Activated naive CD4-positive, alpha-beta T cell treated with anti-CD3 and anti-CD28 coated beads for 36 hours (primary cell): Measurements from ENCODE around the gene DGAT2. TPM values are rescaled to one million over a fixed set of nuclear protein-coding genes. Genes with fewer than 3 reads are reported as not detected.
A peak's percentile ranks its signal among the peaks of the same experiment; 100 is the strongest.

ENCODE experiments used
- CTCF ChIA-PET: fragments of 350-600 bp; sonication (Branson Sonifier 250); formaldehyde crosslinking; loops from one replicate; lab custom pipeline; 2021; ENCODE audit warnings: antibody characterized with exemption; lab: Charles Lee
- DNase-seq: peaks from one replicate; pipeline ENCODE4 v3.0.0-alpha.2; 2020
- H3K27ac Mint-ChIP-seq: one replicate; pipeline ENCODE4 v1.8.0; 2021; ENCODE audit warnings: mild to moderate bottlenecking, mixed read lengths
- H3K27me3 Mint-ChIP-seq: one replicate; pipeline ENCODE4 v1.8.0; 2021; ENCODE audit warnings: low read depth, mixed read lengths
- H3K36me3 Mint-ChIP-seq: one replicate; pipeline ENCODE4 v1.8.0; 2021; ENCODE audit warnings: low read depth, mixed read lengths
- H3K4me1 Mint-ChIP-seq: one replicate; pipeline ENCODE4 v1.8.0; 2021; ENCODE audit warnings: low read depth, mixed read lengths
- H3K4me3 Mint-ChIP-seq: one replicate; pipeline ENCODE4 v1.8.0; 2021; ENCODE audit warnings: mild to moderate bottlenecking, moderate library complexity, mixed read lengths
- H3K9me3 Mint-ChIP-seq: one replicate; pipeline ENCODE4 v1.8.0; 2021; ENCODE audit warnings: mixed read lengths
- intact Hi-C: fragments of 100-400 bp; cut with micrococcal nuclease; formaldehyde crosslinking; loops from one replicate; pipeline ENCODE4 v1.15.1; 2023
- total RNA-seq, 2 experiments: library from RNA; stranded (reverse); gene quantifications; one replicate each; pipeline ENCODE4 v1.2.3, GENCODE V29; 2021

DGAT2 gene
- total RNA-seq, 2 experiments from 2014 or later: 3.4 to 4.2 TPM

DNA sequence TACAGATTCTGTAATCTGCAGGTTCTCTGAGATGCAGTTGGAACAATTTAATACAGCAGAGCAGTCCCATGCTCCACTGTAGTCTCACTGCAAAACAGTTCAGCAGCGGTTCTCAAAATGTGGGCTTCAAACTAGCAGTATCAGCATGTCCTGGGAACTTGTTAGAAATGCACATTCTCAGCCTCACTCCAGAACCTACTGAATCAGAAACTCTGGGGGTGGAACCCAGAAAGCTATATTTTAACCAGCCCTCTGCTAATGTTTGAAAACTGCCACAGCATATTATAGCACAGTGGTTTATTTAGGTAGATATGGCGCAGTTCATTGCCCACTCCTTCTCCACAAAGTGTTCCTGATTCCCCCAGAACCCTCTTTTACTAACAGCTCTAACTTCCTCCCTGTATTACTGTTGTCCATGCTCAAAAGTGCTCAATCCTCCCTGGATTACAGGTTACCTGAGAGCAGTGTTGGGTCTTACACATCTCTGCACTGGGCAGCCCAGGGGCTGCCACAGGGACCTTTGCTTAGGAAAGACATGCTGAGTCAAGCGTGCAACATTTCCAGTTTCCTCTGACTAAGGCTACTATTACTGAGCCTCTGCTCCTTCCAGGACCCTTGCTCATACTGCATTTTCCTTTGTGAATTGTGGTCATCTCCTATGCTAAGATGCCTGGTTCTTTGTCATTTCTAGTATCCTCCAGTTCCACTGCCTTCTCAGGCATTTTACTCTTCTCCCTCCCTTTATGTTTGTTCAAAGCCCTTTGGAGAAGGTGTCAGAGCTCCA lies 7.7 kb upstream of the DGAT2 start:
- H3K4me3 Mint-ChIP-seq: no peak overlapping the region
- CTCF ChIA-PET: no interaction called here
- no peaks in the 10 kb centered on the region for H3K4me1 Mint-ChIP-seq
- H3K36me3 Mint-ChIP-seq: no peaks in the 10 kb centered on the region
- no peak overlapping the region for H3K27ac Mint-ChIP-seq
- no peaks in the 10 kb centered on the region for H3K27me3 Mint-ChIP-seq
- no peaks in the 10 kb centered on the region for H3K9me3 Mint-ChIP-seq
- intact Hi-C loops: no loop called here
- DNase-seq: no peak

DNA sequence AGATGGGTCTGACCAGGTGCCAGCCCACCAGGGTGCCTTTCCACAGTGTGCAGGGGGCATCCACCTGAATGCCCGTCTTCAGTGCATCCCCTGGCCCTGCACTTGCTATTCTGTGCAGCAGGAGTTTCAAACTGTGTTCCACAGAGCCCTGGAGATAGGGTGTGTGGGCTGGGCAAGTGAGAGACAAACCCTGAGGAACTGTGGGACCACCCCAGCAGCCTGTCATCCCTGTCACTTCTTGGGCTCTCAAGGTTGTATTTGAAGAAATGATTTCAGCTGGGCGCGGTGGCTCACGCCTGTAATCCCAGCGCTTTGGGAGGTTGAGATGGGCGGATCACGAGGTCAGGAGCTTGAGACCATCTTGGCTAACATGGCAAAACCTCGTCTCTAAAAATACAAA lies 6.4 kb upstream of the DGAT2 start:
- Mint-ChIP-seq H3K4me3 (no peak overlapping the region), H3K27ac (no peak overlapping the region), H3K36me3 (no peaks in the 10 kb centered on the region), H3K27me3 (no peaks in the 10 kb centered on the region), H3K4me1 (peaks cover 10% of the 10 kb centered on the region), H3K9me3 (no peaks in the 10 kb centered on the region)
- DNase-seq: no peak
- intact Hi-C loops: no loop called here
- CTCF ChIA-PET: interaction anchor here (0.7 kb wide), 1 partner anchor 101 kb away, joined by 4 read pairs; no protein-coding TSS in a partner anchor

DNA sequence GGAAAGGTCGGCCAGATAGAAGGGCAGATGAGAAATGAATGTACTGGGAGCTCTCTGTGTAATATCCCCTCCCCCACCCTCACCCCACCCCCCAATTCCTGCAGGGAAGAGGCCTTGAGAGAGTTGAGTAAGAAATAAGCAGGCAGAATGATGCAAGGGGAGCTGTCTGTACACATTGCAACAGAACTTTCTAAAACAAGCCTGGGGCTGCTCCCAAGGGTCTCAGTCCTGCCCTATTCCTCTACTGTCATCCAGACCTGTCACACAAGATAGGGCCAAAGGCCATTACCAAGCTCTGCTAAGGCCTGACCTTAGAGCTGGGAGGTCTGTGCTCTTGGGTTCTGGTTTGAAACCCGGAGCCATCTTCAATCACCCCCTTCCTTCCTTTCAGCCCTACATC lies 5.7 kb upstream of the DGAT2 start:
- Mint-ChIP-seq H3K27me3 (no peaks in the 10 kb centered on the region), H3K9me3 (no peaks in the 10 kb centered on the region), H3K27ac (no peak overlapping the region), H3K36me3 (no peaks in the 10 kb centered on the region), H3K4me3 (no peak overlapping the region), H3K4me1 (peaks cover 14% of the 10 kb centered on the region)
- no peak for DNase-seq
- CTCF ChIA-PET: interaction anchor here (0.7 kb wide), 1 partner anchor 100 kb away, joined by 4 read pairs; no protein-coding TSS in a partner anchor
- intact Hi-C loops: no loop called here

DNA sequence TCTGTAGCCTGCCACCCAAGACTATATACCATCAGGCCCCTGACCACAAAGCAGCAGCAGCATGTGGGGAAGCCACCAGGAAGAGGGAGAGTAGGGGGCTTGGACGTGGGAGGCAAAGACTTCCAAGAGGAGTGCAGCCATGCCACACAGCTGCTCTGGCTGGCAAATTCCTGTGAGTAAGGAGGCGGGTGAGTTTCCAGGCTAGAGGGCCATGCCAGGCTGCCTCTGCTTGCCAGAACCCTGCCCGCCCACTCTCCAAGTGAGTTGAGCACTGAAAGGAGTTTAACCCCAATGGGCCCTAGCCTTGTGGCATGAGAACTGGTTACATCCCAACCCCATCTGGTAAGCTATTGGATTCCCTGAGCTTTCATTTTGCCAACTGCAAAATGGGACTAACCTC lies 4.7 kb upstream of the DGAT2 start:
- Mint-ChIP-seq H3K36me3 (no peaks in the 10 kb centered on the region), H3K4me1 (peaks cover 14% of the 10 kb centered on the region), H3K9me3 (no peaks in the 10 kb centered on the region), H3K27ac (no peak overlapping the region), H3K4me3 (no peak overlapping the region), H3K27me3 (no peaks in the 10 kb centered on the region)
- CTCF ChIA-PET: interaction anchor here (1.0 kb wide), 1 partner anchor 9 kb away, joined by 3 read pairs; no protein-coding TSS in a partner anchor
- intact Hi-C loops: no loop called here
- DNase-seq: no peak

DNA sequence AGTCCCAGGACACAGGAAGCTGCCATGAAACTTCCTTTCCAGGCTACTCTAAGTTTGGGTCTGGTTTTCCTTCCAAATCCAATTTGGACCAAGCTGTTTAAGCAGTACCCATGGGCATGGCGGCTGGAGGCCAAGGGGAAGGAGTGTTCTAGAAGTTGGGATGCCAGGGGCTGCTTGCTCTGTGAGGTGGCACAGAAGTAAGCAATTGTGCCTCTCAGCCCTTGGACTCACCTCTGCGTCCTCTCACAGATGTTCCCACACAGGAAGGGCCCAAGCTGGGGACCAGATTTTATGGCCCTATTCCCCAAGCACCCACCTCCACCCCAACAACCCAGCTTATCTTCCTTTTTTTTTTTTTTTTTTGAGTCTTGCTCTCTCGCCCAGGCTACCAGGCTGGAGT lies 3.5 kb upstream of the DGAT2 start:
- CTCF ChIA-PET: interaction anchor here (0.6 kb wide), 1 partner anchor 321 kb away, joined by 3 read pairs; no protein-coding TSS in a partner anchor
- H3K4me3 Mint-ChIP-seq: no peak overlapping the region
- no peak for DNase-seq

DNA sequence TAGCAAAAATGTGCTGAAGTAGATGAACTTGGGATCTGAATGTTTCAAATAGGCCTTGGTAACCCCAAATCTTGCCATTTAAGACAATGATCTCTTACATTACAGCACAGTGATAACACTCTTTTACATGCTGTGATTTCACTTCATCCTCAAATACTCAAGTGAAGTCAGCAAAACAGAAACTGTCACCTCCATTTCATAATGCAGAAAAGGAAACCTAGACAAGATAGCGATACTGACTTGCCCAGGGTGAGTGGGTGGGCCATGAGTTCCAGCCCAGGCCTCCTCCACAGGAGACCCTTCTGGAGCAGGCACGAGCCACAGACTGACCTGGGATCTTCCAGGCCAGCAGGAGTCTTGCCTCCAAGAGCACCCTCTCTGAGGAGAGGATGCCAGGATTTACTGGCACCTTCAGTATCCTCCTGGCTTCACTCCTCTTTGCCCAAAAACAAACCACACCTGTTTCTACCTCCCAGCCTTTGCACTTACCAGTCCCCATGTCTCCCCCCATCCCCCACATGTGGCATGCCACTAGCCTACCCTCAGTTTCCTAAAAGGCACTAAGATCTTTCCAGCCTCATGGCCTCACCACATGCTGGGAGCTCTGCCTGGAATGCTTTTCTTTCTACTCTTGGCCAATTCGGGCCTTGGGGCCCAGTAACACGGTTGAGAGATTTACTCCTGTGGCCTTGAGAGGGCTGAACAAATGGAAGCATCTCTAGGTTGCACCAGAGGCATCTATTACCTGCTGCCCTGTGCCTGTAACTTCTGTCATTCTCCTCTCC lies 1.9 kb upstream of the DGAT2 start:
- Mint-ChIP-seq H3K36me3 (no peaks in the 10 kb centered on the region), H3K27ac (peak overlapping the region; percentile 13), H3K27me3 (peaks cover 4% of the 10 kb centered on the region), H3K4me1 (peaks cover 19% of the 10 kb centered on the region), H3K9me3 (no peaks in the 10 kb centered on the region), H3K4me3 (no peak overlapping the region)
- DNase-seq: peak; percentile 36
- intact Hi-C loops: loop anchor here (2.0 to 5.0 kb wide), 2 partner anchors 184 to 468 kb away; no protein-coding TSS in a partner anchor
- CTCF ChIA-PET: no interaction called here

More for the DNA sequence above, 3.5 kb upstream of the DGAT2 start:
- no peak overlapping the region for H3K27ac Mint-ChIP-seq
- no peaks in the 10 kb centered on the region for H3K9me3 Mint-ChIP-seq
- H3K4me1 Mint-ChIP-seq: peaks cover 19% of the 10 kb centered on the region
- no peaks in the 10 kb centered on the region for H3K36me3 Mint-ChIP-seq
- intact Hi-C loops: loop anchor here (5.0 kb wide), 1 partner anchor 183 kb away; no protein-coding TSS in a partner anchor
- H3K27me3 Mint-ChIP-seq: peaks cover 4% of the 10 kb centered on the region

DNA sequence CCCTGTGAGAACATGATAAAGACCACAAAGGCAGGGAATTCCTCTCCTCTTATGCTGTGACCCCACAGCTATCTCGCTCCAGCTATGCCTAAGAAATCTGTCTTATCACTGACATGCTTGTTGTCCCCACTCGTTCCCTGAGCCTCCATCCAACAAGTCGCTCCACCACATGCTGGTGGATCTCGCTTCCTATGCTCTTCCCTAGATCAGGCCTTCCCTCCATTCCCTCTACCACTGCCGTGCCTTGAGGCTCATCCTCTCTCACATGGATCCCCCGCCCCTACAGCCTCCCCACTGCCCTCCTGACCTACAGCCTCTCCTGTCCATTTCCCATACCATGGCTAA lies 1.4 kb upstream of the DGAT2 start:
- H3K4me3 Mint-ChIP-seq: no peak overlapping the region
- CTCF ChIA-PET: no interaction called here
- H3K36me3 Mint-ChIP-seq: no peaks in the 10 kb centered on the region
- H3K9me3 Mint-ChIP-seq: no peaks in the 10 kb centered on the region
- H3K4me1 Mint-ChIP-seq: peaks cover 19% of the 10 kb centered on the region
- H3K27ac Mint-ChIP-seq: no peak overlapping the region
- intact Hi-C loops: loop anchor here (2.0 to 5.0 kb wide), 2 partner anchors 185 to 468 kb away; no protein-coding TSS in a partner anchor
- DNase-seq: no peak
- peaks cover 4% of the 10 kb centered on the region for H3K27me3 Mint-ChIP-seq

DNA sequence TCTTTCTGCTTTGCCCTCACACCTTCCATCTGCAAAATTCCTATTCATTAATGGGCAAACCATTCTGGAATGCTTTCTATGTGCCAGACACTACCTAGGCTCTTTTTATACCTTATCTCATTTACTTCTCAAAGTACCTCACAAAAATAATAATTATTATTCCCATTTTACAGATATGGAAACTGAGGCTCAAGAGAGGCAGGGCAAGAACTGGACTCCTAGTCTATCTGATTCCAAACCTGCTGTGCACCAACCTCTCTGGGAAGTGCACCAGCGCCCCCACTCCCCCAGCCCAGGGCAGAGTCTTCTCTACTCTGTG lies 826 bp upstream of the DGAT2 start:
- intact Hi-C loops: loop anchor here (1.0 to 5.0 kb wide), 6 partner anchors 44 to 467 kb away; no protein-coding TSS in a partner anchor
- no peaks in the 10 kb centered on the region for H3K36me3 Mint-ChIP-seq
- no peaks in the 10 kb centered on the region for H3K9me3 Mint-ChIP-seq
- DNase-seq: no peak
- H3K4me3 Mint-ChIP-seq: no peak overlapping the region
- CTCF ChIA-PET: no interaction called here
- peaks cover 4% of the 10 kb centered on the region for H3K27me3 Mint-ChIP-seq
- peaks cover 19% of the 10 kb centered on the region for H3K4me1 Mint-ChIP-seq
- no peak overlapping the region for H3K27ac Mint-ChIP-seq

DNA sequence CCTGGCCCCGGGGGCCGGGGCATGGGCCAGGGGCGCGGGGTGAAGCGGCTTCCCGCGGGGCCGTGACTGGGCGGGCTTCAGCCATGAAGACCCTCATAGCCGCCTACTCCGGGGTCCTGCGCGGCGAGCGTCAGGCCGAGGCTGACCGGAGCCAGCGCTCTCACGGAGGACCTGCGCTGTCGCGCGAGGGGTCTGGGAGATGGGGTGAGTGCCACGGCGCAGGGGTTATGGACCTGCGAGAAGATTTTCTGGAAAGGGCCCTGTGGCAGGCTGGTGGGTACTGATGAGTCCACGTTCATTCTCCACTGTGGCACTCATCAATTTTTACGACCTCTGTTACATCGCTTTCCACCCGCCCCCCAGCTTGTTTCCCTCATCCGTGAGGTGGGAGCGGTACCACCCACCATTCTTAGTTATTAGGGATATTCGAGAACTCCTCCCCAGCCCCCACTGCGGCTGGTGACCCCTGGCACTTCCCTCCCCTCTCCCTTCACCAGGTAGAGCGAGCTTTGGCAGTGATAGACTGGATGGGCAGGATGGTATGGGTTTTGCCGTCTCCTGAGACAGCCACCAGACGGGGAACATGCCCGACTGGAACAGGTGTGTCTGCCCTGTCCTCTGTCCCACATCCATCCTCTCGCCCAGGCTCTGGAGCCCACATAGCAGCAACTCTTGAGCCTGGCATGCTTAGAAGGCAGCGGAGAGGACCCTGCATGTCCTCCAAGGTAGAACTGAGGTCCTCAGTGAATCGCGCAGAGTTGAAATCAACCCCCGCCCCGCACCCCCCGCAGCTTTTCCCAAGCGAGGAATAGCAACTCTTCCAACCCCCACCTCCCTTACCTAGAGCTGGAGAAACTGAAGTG lies 562 bp downstream of the DGAT2 start:
- Mint-ChIP-seq H3K4me1 (peaks cover 30% of the 10 kb centered on the region), H3K9me3 (no peaks in the 10 kb centered on the region), H3K27me3 (peaks cover 4% of the 10 kb centered on the region), H3K27ac (no peak overlapping the region), H3K36me3 (peaks cover 3% of the 10 kb centered on the region), H3K4me3 (peak overlapping the region; percentile 64)
- intact Hi-C loops: loop anchor here (1.0 to 5.0 kb wide), 5 partner anchors 45 to 220 kb away; no protein-coding TSS in a partner anchor
- DNase-seq: no peak
- CTCF ChIA-PET: interaction anchor here (0.6 kb wide), 1 partner anchor 23 kb away, joined by 3 read pairs; no protein-coding TSS in a partner anchor

DNA sequence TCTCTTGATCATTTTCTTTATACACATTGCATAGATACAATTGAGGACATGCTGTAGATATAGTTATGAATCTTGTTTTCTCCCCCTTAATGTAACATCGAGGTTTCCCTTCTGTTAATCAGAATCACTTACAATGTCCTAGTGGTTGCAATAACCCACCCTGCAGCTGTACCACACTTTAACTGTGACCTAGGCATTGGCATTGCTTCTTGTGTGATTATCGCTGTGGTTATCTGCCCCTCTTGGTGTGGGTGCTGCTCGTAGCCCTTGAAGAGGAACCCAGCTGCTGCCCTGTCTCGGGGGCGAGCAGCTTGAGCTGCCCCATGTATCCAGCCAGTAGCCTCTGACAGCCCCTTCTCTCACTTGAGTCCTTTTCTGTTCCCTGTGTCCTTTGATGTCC lies 1.5 kb downstream of the DGAT2 start:
- H3K4me3 Mint-ChIP-seq: no peak overlapping the region
- peaks cover 4% of the 10 kb centered on the region for H3K27me3 Mint-ChIP-seq
- no peaks in the 10 kb centered on the region for H3K9me3 Mint-ChIP-seq
- CTCF ChIA-PET: interaction anchor here (0.6 kb wide), 3 partner anchors 24 to 64 kb away, joined by 3 to 4 read pairs (median 3); no protein-coding TSS in a partner anchor
- H3K4me1 Mint-ChIP-seq: peaks cover 30% of the 10 kb centered on the region
- no peak for DNase-seq
- intact Hi-C loops: no loop called here
- H3K36me3 Mint-ChIP-seq: peaks cover 3% of the 10 kb centered on the region
- no peak overlapping the region for H3K27ac Mint-ChIP-seq

DNA sequence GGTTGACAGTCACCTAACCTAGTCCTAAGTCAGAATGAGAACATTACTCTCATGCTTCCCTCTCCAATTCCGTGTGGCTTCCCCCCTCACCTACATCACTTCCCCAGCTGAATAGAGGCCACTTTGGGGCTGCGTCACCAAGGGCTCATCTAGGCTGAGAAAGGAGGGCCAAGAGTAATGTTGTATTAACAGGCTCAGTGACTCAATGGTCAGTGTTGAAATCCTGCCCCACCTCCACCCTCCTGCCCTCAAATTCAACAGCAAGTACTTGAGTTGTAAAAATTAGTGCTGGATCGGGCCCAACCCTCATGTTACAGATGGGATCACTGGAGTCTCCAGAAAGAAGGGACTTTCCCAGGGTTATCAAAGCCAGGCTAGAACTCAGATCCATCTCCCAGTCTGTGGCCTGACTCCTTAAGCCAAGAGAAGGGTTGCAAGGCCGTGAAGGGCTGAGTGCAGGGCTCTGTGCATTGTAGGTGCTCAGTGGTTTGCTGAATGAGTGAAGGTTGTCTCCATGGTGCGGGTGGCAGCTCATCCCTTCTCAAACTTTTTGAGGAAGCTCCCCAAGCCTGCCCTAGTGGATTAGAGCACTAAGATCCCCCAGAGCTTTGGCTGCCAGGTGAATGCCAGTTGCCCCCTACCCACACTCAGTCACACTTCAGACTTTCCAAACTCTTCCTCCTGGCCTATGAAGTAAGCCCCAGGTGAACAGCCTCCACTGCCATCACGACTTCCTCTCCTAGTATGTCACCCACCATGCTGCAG lies 3.2 kb downstream of the DGAT2 start:
- DNase-seq: no peak

More for the DNA sequence above, 3.2 kb downstream of the DGAT2 start:
- no peak overlapping the region for H3K27ac Mint-ChIP-seq
- CTCF ChIA-PET: no interaction called here
- peaks cover 3% of the 10 kb centered on the region for H3K36me3 Mint-ChIP-seq
- H3K4me1 Mint-ChIP-seq: peaks cover 24% of the 10 kb centered on the region
- intact Hi-C loops: no loop called here
- H3K9me3 Mint-ChIP-seq: no peaks in the 10 kb centered on the region
- no peak overlapping the region for H3K4me3 Mint-ChIP-seq
- peaks cover 4% of the 10 kb centered on the region for H3K27me3 Mint-ChIP-seq
